Smooth muscle cell (in vitro differentiated cells): ENCODE data around the gene ZNF568. TPM values are rescaled to one million over a fixed set of nuclear protein-coding genes. Genes with fewer than 3 reads are reported as not detected.

Source experiments
- DNase-seq: peaks from one replicate; lab custom pipeline; 2025; ENCODE audit not compliant: unreplicated experiment; lab: John Stamatoyannopoulos, UW
- H2AFZ ChIP-seq: fragments of 200-600 bp; sonication (generic); 2 replicates; pipeline ENCODE4 v1.6.0; 2016; ENCODE audit warnings: antibody characterized with exemption, low read depth, mild to moderate bottlenecking
- H3F3A ChIP-seq: fragments of 200-600 bp; sonication (generic); 2 replicates; pipeline ENCODE4 v1.6.0; 2017; ENCODE audit warnings: antibody characterized with exemption, low read depth
- H3K27ac ChIP-seq: fragments of 200-600 bp; sonication (generic); 2 replicates; pipeline ENCODE4 v1.5.1; 2016; ENCODE audit warnings: low read depth, mild to moderate bottlenecking
- H3K27me3 ChIP-seq: fragments of 200-600 bp; sonication (generic); 2 replicates; pipeline ENCODE4 v1.6.1; 2016; ENCODE audit warnings: low read depth, mild to moderate bottlenecking
- H3K36me3 ChIP-seq: fragments of 200-600 bp; sonication (generic); 2 replicates; pipeline ENCODE4 v1.5.1; 2016; ENCODE audit warnings: low read depth
- H3K4me1 ChIP-seq: fragments of 200-600 bp; sonication (generic); 2 replicates; pipeline ENCODE4 v1.5.1; 2016; ENCODE audit warnings: low read depth
- H3K4me2 ChIP-seq: fragments of 200-600 bp; sonication (generic); 2 replicates; pipeline ENCODE4 v1.6.0; 2016; ENCODE audit warnings: mild to moderate bottlenecking
- H3K4me3 ChIP-seq: fragments of 200-600 bp; sonication (generic); 2 replicates; pipeline ENCODE4 v1.5.1; 2016; ENCODE audit warnings: mild to moderate bottlenecking
- H3K79me2 ChIP-seq: fragments of 200-600 bp; sonication (generic); 2 replicates; pipeline ENCODE4 v1.6.0; 2016; ENCODE audit warnings: low read depth, mild to moderate bottlenecking
- H3K9ac ChIP-seq: fragments of 200-600 bp; sonication (generic); 2 replicates; pipeline ENCODE4 v1.6.0; 2016; ENCODE audit warnings: low read depth
- H3K9me3 ChIP-seq: fragments of 200-600 bp; sonication (generic); replicated peaks from 2 replicates; pipeline ENCODE4 v1.5.1; 2016; ENCODE audit warnings: low read depth
- H4K20me1 ChIP-seq: fragments of 200-600 bp; sonication (generic); 2 replicates; pipeline ENCODE4 v1.6.0; 2016; ENCODE audit warnings: low read depth
- CTCF ChIP-seq: fragments of 200-600 bp; sonication (generic); IDR thresholded peaks from 2 replicates; pipeline ENCODE4 v1.5.1; 2017; ENCODE audit warnings: borderline replicate concordance, mild to moderate bottlenecking, antibody characterized with exemption; ENCODE audit not compliant: insufficient read depth, poor library complexity, severe bottlenecking
- WGBS: methylation state at CpG from one replicate; pipeline ENCODE4 v1.1.7; 2016; ENCODE audit warnings: low lambda C conversion rate; 5-methylcytosine and 5-hydroxymethylcytosine counted together
- polyA plus RNA-seq: library from polyadenylated mRNA; unstranded; fragments of >200 nt; fragmentation: Nextera tagmentation; extraction: Ambion mirVana; gene quantifications from 2 replicates; pipeline ENCODE4 v1.2.1, GENCODE V29; 2016
- total RNA-seq: library from RNA; depleted of rRNA; stranded (reverse); fragments of >200 nt; gene quantifications from 2 replicates; pipeline ENCODE4 v1.2.3, GENCODE V29; 2014

ZNF568 gene
- total and polyA plus RNA-seq, 2 experiments from 2014 or later = 4.3 to 5.8 TPM

GRCh38 chr19:37045140-37045539 is 129.0 kb downstream of the ZNF568 start:
- H3K4me3 ChIP-seq = no peak overlapping the region
- H3K27ac ChIP-seq = no peak overlapping the region
- no peaks in the 10 kb centered on the region for H4K20me1 ChIP-seq
- no peak overlapping the region for H3K9ac ChIP-seq
- DNase-seq = no peak
- no peaks in the 10 kb centered on the region for H3K27me3 ChIP-seq
- H2AFZ ChIP-seq = no peak overlapping the region
- no peaks in the 10 kb centered on the region for H3K79me2 ChIP-seq
- H3F3A ChIP-seq = no peaks in the 10 kb centered on the region
- H3K4me1 ChIP-seq = no peaks in the 10 kb centered on the region
- H3K4me2 ChIP-seq = no peak overlapping the region
- TF ChIP-seq CTCF = no peak
- WGBS = 6% methylated on average over 1 of the region's 1 CpG
- no peaks in the 10 kb centered on the region for H3K36me3 ChIP-seq
- peaks cover 15% of the 10 kb centered on the region for H3K9me3 ChIP-seq

Other genes with a start within 250 kb of the ZNF568 start
- gene ZNF461, start 249.5 kb upstream of the ZNF568 start, total RNA-seq = 9.8 and 11.5 TPM in 2 replicates
- 2.6 and 5.1 TPM in 2 replicates for gene ZNF461, start 249.5 kb upstream of the ZNF568 start, polyA plus RNA-seq
- 8.0 and 11.3 TPM in 2 replicates for gene ZNF567, start 228.7 kb upstream of the ZNF568 start, total RNA-seq
- 5.3 and 10.1 TPM in 2 replicates for gene ZNF567, start 228.7 kb upstream of the ZNF568 start, polyA plus RNA-seq
- gene ZNF850, start 143.5 kb upstream of the ZNF568 start, total RNA-seq = 2.8 and 10.1 TPM in 2 replicates
- 0.78 and 0.99 TPM in 2 replicates for gene ZNF850, start 143.5 kb upstream of the ZNF568 start, polyA plus RNA-seq
- 7.8 and 12.6 TPM in 2 replicates for gene ZNF790, start 77.9 kb upstream of the ZNF568 start, total RNA-seq
- gene ZNF790, start 77.9 kb upstream of the ZNF568 start, polyA plus RNA-seq = 2.6 and 5.0 TPM in 2 replicates
- gene ZNF345, start 65.5 kb upstream of the ZNF568 start, total RNA-seq = 2.6 and 4.8 TPM in 2 replicates
- gene ZNF345, start 65.5 kb upstream of the ZNF568 start, polyA plus RNA-seq = 1.2 and 1.7 TPM in 2 replicates
- 2.6 and 2.7 TPM in 2 replicates for gene ZNF829, start within 50 bp of the ZNF568 start, total RNA-seq
- gene ZNF829, start within 50 bp of the ZNF568 start, polyA plus RNA-seq = 0.71 and 2.4 TPM in 2 replicates
- gene ZNF420, start 162.1 kb downstream of the ZNF568 start, total RNA-seq = 2.4 and 11.0 TPM in 2 replicates
- 3.2 and 4.9 TPM in 2 replicates for gene ZNF420, start 162.1 kb downstream of the ZNF568 start, polyA plus RNA-seq